BLaER1 treated with 17β-estradiol and CSF1 and Interleukin-3, amounts not matched to agents 10 nM and 100 nM (cell line): ENCODE measurements around the gene COL2A1.

Experiments
- H3K27ac ChIP-seq, 11 experiments: shearing (Covaris generic); formaldehyde crosslinking; 2 replicates each; pipeline ENCODE4 v1.8.1; 2022
- H3K27me3 ChIP-seq, 11 experiments: shearing (Covaris generic); formaldehyde crosslinking; 2 replicates each; pipeline ENCODE4 v1.8.1; 2022
- H3K36me3 ChIP-seq, 11 experiments: shearing (Covaris generic); formaldehyde crosslinking; 2 replicates each; pipeline ENCODE4 v1.8.1; 2022
- H3K4me1 ChIP-seq, 10 experiments: shearing (Covaris generic); formaldehyde crosslinking; 2 replicates each; pipeline ENCODE4 v1.8.1; 2022
- H3K4me2 ChIP-seq, 11 experiments: shearing (Covaris generic); formaldehyde crosslinking; 2 replicates each; pipeline ENCODE4 v1.8.1; 2022
- H3K4me3 ChIP-seq, 10 experiments: shearing (Covaris generic); formaldehyde crosslinking; 2 replicates each; pipeline ENCODE4 v1.8.1; 2022
- H3K9ac ChIP-seq, 11 experiments: shearing (Covaris generic); formaldehyde crosslinking; 2 replicates each; pipeline ENCODE4 v1.8.1; 2022
- H3K9me3 ChIP-seq, 11 experiments: shearing (Covaris generic); formaldehyde crosslinking; replicated peaks in 1 of 11; 2 replicates each; pipeline ENCODE4 v1.8.1; 2022
- H4K20me1 ChIP-seq, 11 experiments: shearing (Covaris generic); formaldehyde crosslinking; 2 replicates each; pipeline ENCODE4 v1.8.1; 2022
- Cebpa-rat ChIP-seq, 11 experiments: shearing (Covaris generic); IDR thresholded peaks; 2 replicates each; pipeline ENCODE4 v1.8.1; 2022

The COL2A1 gene

GRCh38 chr12:48026060-48026827 is 22.0 kb upstream of the COL2A1 start:
- Histone ChIP-seq H3K9ac (no peak overlapping the region), H3K4me2 (peak overlapping the region in 7 of 11 experiments; percentile 61 to 86 (median 75); a peak in 14 of 22 replicates), H4K20me1 (no peaks in the 10 kb centered on the region; a peak in 1 of 22 replicates), H3K27me3 (no peaks in the 10 kb centered on the region), H3K4me3 (no peak overlapping the region), H3K4me1 (peaks cover 31 to 42% (median 38%) of the 10 kb centered on the region in 10 experiments), H3K27ac (no peak overlapping the region), H3K9me3 (no peaks in the 10 kb centered on the region), H3K36me3 (no peaks in the 10 kb centered on the region)
- TF ChIP-seq Cebpa-rat (IDR thresholded peaks at IDR 0.05): no peak

- H3K4me3 ChIP-seq: no peak overlapping the region
- no peaks in the 10 kb centered on the region for H3K27me3 ChIP-seq
- no peak overlapping the region for H3K9ac ChIP-seq
- H3K36me3 ChIP-seq: no peaks in the 10 kb centered on the region
- no peak overlapping the region for H3K27ac ChIP-seq
- TF ChIP-seq Cebpa-rat (IDR thresholded peaks at IDR 0.05): no peak
- H3K4me1 ChIP-seq: peaks cover 29 to 41% (median 37%) of the 10 kb centered on the region in 10 experiments
- no peaks in the 10 kb centered on the region; a peak in 1 of 22 replicates for H4K20me1 ChIP-seq
- no peak overlapping the region for H3K4me2 ChIP-seq
- no peaks in the 10 kb centered on the region for H3K9me3 ChIP-seq
Measured at GRCh38 chr12:48025281-48025680, 21.0 kb upstream of the COL2A1 start.

- Histone ChIP-seq H4K20me1 (no peaks in the 10 kb centered on the region; a peak in 1 of 22 replicates), H3K27me3 (no peaks in the 10 kb centered on the region), H3K27ac (no peak overlapping the region), H3K4me3 (no peak overlapping the region), H3K4me2 (no peak overlapping the region), H3K36me3 (no peaks in the 10 kb centered on the region), H3K9ac (no peak overlapping the region), H3K9me3 (no peaks in the 10 kb centered on the region), H3K4me1 (peaks cover 23 to 37% (median 33%) of the 10 kb centered on the region in 10 experiments)
- TF ChIP-seq Cebpa-rat (IDR thresholded peaks at IDR 0.05): no peak
Measured at GRCh38 chr12:48024735-48025134, 20.5 kb upstream of the COL2A1 start.

GRCh38 chr12:48023386-48023785 is 19.1 kb upstream of the COL2A1 start:
- H3K27me3 ChIP-seq: no peaks in the 10 kb centered on the region
- H3K36me3 ChIP-seq: no peaks in the 10 kb centered on the region
- H3K9me3 ChIP-seq: no peaks in the 10 kb centered on the region
- H3K4me1 ChIP-seq: peaks cover 10 to 24% (median 20%) of the 10 kb centered on the region in 10 experiments; a peak in 18 of 20 replicates
- H3K4me3 ChIP-seq: no peak overlapping the region
- H3K9ac ChIP-seq: no peak overlapping the region
- no peak overlapping the region for H3K27ac ChIP-seq
- no peak for TF ChIP-seq Cebpa-rat (IDR thresholded peaks at IDR 0.05)
- H3K4me2 ChIP-seq: no peak overlapping the region
- H4K20me1 ChIP-seq: no peaks in the 10 kb centered on the region

- Histone ChIP-seq H3K9ac (no peak overlapping the region), H4K20me1 (no peaks in the 10 kb centered on the region), H3K4me2 (no peak overlapping the region), H3K27me3 (no peaks in the 10 kb centered on the region), H3K4me3 (no peak overlapping the region), H3K27ac (no peak overlapping the region), H3K4me1 (peaks cover 9 to 18% (median 14%) of the 10 kb centered on the region in 10 experiments; a peak in 18 of 20 replicates), H3K9me3 (no peaks in the 10 kb centered on the region), H3K36me3 (no peaks in the 10 kb centered on the region)
- no peak for TF ChIP-seq Cebpa-rat (IDR thresholded peaks at IDR 0.05)
Measured at GRCh38 chr12:48022676-48023385, 18.6 kb upstream of the COL2A1 start.

GRCh38 chr12:48022180-48022521 is 17.9 kb upstream of the COL2A1 start:
- H3K9me3 ChIP-seq: no peaks in the 10 kb centered on the region
- no peak overlapping the region for H3K9ac ChIP-seq
- no peak for TF ChIP-seq Cebpa-rat (IDR thresholded peaks at IDR 0.05)
- no peaks in the 10 kb centered on the region for H3K27me3 ChIP-seq
- H3K4me1 ChIP-seq: peaks cover 3 to 12% (median 7%) of the 10 kb centered on the region in 10 experiments; a peak in 18 of 20 replicates
- no peak overlapping the region for H3K4me2 ChIP-seq
- no peaks in the 10 kb centered on the region for H4K20me1 ChIP-seq
- no peak overlapping the region for H3K27ac ChIP-seq
- H3K4me3 ChIP-seq: no peak overlapping the region
- H3K36me3 ChIP-seq: no peaks in the 10 kb centered on the region

GRCh38 chr12:48021485-48022179 is 17.4 kb upstream of the COL2A1 start:
- Histone ChIP-seq H3K27me3 (no peaks in the 10 kb centered on the region), H3K4me2 (no peak overlapping the region), H3K4me3 (no peak overlapping the region), H3K9me3 (no peaks in the 10 kb centered on the region), H3K36me3 (no peaks in the 10 kb centered on the region), H3K27ac (no peak overlapping the region), H3K4me1 (peaks cover 0 to 6% (median 3%) of the 10 kb centered on the region in 10 experiments; a peak in 13 of 20 replicates), H4K20me1 (no peaks in the 10 kb centered on the region), H3K9ac (no peak overlapping the region)
- TF ChIP-seq Cebpa-rat (IDR thresholded peaks at IDR 0.05): no peak

GRCh38 chr12:48019639-48020265 is 15.5 kb upstream of the COL2A1 start:
- Histone ChIP-seq H3K4me3 (no peak overlapping the region), H3K9ac (no peak overlapping the region), H3K9me3 (no peaks in the 10 kb centered on the region), H4K20me1 (no peaks in the 10 kb centered on the region), H3K27me3 (no peaks in the 10 kb centered on the region), H3K27ac (no peak overlapping the region), H3K4me2 (no peak overlapping the region), H3K4me1 (peaks cover 0 to 4% (median 0%) of the 10 kb centered on the region in 10 experiments; a peak in 1 of 20 replicates), H3K36me3 (no peaks in the 10 kb centered on the region)
- TF ChIP-seq Cebpa-rat (IDR thresholded peaks at IDR 0.05): no peak

- peaks cover 0 to 4% (median 0%) of the 10 kb centered on the region in 10 experiments; a peak in 1 of 20 replicates for H3K4me1 ChIP-seq
- no peaks in the 10 kb centered on the region for H3K9me3 ChIP-seq
- H4K20me1 ChIP-seq: no peaks in the 10 kb centered on the region
- no peaks in the 10 kb centered on the region for H3K36me3 ChIP-seq
- H3K9ac ChIP-seq: no peak overlapping the region
- H3K4me3 ChIP-seq: no peak overlapping the region
- H3K4me2 ChIP-seq: no peak overlapping the region
- no peaks in the 10 kb centered on the region for H3K27me3 ChIP-seq
- no peak overlapping the region for H3K27ac ChIP-seq
- no peak for TF ChIP-seq Cebpa-rat (IDR thresholded peaks at IDR 0.05)
Measured at GRCh38 chr12:48018618-48018995, 14.3 kb upstream of the COL2A1 start.
